ENCODE results near the gene TGFBR1.

Gene TGFBR1

GRCh38 chr9:99104459-99105151 is at the start of gene TGFBR1 (continued):
- TF ChIP-seq KLF17 (tag by site-specific recombination; IDR thresholded peaks at IDR 0.05), result peak; percentile 33; the same call in 1 of the 2 replicates
- no peak for TF ChIP-seq ZBTB49 (tag by site-specific recombination; IDR thresholded peaks at IDR 0.05; ENCODE audit: low read depth)
- no peak for TF ChIP-seq ZNF510 (tag by site-specific recombination; IDR thresholded peaks at IDR 0.05; ENCODE audit: insufficient replicate concordance)
- no peak for TF ChIP-seq ZNF24 (tag by site-specific recombination; IDR thresholded peaks at IDR 0.05)
- TF ChIP-seq ZNF341 (tag by site-specific recombination; IDR thresholded peaks at IDR 0.05; ENCODE audit: low read depth), result no peak
- no peak for TF ChIP-seq ZBTB44 (tag by site-specific recombination; IDR thresholded peaks at IDR 0.05)
- peak; percentile 84 for TF ChIP-seq KLF9 (tag by site-specific recombination; IDR thresholded peaks at IDR 0.05; ENCODE audit: low read depth)
- peak; percentile 34; the same call in 1 of the 2 replicates for TF ChIP-seq ZNF600 (tag by site-specific recombination; IDR thresholded peaks at IDR 0.05)
- peak; percentile 75 for TF ChIP-seq ZNF777 (tag by site-specific recombination; IDR thresholded peaks at IDR 0.05; ENCODE audit: borderline replicate concordance)
- peak; percentile 35; the same call in 1 of the 2 replicates for TF ChIP-seq SP2 (tag by site-specific recombination; IDR thresholded peaks at IDR 0.05)
- TF ChIP-seq ELK4 (IDR thresholded peaks at IDR 0.05; ENCODE audit: borderline replicate concordance, low read depth, low read length), result no peak
- no peak for TF ChIP-seq ZNF76 (tag by site-specific recombination; IDR thresholded peaks at IDR 0.05; ENCODE audit: borderline replicate concordance, low read depth)
- TF ChIP-seq ZNF140 (tag by site-specific recombination; IDR thresholded peaks at IDR 0.05), result no peak
- no peak for TF ChIP-seq ZNF114 (tag by site-specific recombination; IDR thresholded peaks at IDR 0.05)
- no peak for TF ChIP-seq GFI1B (tag by site-specific recombination; IDR thresholded peaks at IDR 0.05)
- TF ChIP-seq SCRT1 (tag by site-specific recombination; IDR thresholded peaks at IDR 0.05; ENCODE audit: borderline replicate concordance), result no peak
- TF ChIP-seq ZNF555 (tag by site-specific recombination; conservative IDR thresholded peaks at IDR 0.05), result no peak
- TF ChIP-seq ZNF132 (tag by site-specific recombination; IDR thresholded peaks at IDR 0.05; ENCODE audit: borderline replicate concordance), result no peak
- no peak for TF ChIP-seq ZBTB48 (tag by site-specific recombination; IDR thresholded peaks at IDR 0.05)
- no peak for TF ChIP-seq ZNF529 (tag by site-specific recombination; IDR thresholded peaks at IDR 0.05; ENCODE audit: insufficient replicate concordance)

- ChIA-PET CTCF (interaction anchor here (1.4 kb wide), 1 partner anchor 57 kb away, joined by 3 read pairs; no protein-coding TSS in a partner anchor), POLR2A (no interaction called here)
- no peak for TF ChIP-seq ZNF416 (tag by site-specific recombination; IDR thresholded peaks at IDR 0.05)
- TF ChIP-seq ZNF747 (tag by site-specific recombination; IDR thresholded peaks at IDR 0.05), result no peak
- no peak for TF ChIP-seq ZNF311 (tag by site-specific recombination; IDR thresholded peaks at IDR 0.05; ENCODE audit: borderline replicate concordance)
- no peaks in the 10 kb centered on the region for H3K36me3 ChIP-seq (ENCODE audit: control insufficient read depth in 2 of 2, insufficient read depth in 1 of 2, low read length in 2 of 2)
- no peak overlapping the region for H3K27ac ChIP-seq (ENCODE audit: extremely low read depth, low read depth, low read length)
- H3K9me3 ChIP-seq (ENCODE audit: control insufficient read depth, insufficient read depth, low read depth, low read length), result no peaks in the 10 kb centered on the region
- no peaks in the 10 kb centered on the region for H3K4me1 ChIP-seq (ENCODE audit: control insufficient read depth, insufficient read depth, low read length)
- H3K4me3 ChIP-seq (ENCODE audit: low read depth, low read length), result no peak overlapping the region
These were observed 49.5 kb upstream of the TGFBR1 start for GRCh38 chr9:99055384-99055783.

Measured in HEK293 (cell line).